ENCODE data around the gene RRP1B. TPM values are rescaled to one million over a fixed set of nuclear protein-coding genes. Genes with fewer than 3 reads are reported as not detected.
"Not testable (repeated sequence)": the region's sequence is repeated elsewhere in the genome, so short reads cannot be mapped to it uniquely, and the experiment has no call there.

The RRP1B gene
- total RNA-seq, 1 experiment from 2014 or later = 21.7 TPM

DNA sequence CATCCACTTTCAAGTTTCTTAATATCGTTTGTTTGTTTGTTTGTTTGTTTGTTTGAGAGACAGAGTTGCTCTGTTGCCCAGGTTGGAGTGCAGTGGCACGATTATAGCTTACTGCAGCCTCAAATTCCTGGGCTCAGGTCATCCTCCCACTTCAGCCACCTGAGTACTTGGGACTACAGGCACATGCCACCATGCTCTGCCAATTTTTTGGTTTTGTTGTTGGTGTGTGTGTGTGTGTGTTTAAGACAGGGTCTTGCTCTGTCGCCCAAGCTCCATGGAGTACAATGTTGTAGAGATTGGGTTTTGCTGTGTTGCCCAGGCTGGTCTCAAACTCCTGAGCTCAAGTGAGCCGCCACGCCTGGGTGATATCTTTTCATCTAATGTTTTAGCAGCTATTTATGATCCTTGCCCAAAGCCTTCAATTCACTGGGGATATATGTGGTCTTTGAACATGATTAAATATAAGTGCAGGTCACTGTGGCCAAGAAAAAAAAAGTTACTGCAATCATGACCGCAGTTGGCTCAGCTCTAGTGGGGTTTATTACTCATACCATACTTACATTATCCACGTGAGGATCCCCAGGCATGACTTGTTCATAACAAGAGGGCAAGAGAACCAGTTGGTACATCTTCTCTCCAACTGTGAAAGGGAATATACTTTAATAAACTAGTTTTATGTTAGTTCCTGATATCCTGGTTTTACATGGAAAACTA lies 8.0 kb downstream of the RRP1B start:
- peak; percentile 67 for DNase-seq (ENCODE audit: low spot score)

DNA sequence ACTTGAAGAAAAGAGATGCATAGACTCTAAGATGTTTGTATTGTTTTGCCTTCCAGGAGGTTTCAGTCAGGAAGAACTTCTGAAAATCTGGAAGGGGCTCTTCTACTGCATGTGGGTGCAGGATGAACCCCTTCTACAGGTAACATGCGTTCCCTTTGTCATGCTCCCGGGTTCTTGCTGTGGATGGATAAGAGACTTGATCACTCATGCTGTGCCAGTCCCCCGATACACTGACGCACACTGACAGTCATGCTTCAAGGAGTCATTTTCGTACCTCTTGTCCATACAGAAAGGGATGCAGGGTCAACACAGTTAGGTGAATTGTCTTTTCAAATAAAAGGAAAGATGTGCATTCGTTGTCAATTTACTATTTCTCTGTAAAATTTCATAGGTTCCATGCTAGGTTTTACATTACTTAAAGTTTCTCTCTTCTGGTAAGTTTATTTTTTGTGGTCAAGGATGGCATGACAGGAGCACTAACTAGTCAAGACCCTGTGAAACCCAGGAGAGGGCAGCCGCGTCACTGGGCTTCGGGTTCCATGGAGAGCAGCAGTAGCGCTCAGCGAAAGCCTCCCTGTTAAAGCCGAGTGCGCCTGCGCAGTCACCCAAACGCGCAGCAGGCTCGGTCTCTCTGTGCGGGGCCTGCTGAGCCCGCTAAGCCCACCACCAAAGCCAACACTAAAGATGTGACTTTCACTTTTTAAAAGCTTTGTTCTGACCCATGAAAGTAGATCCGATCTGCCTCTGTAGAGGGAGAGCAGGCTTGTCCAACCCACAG lies 10.7 kb downstream of the RRP1B start:
- DNase-seq (ENCODE audit: low spot score) = no peak

DNA sequence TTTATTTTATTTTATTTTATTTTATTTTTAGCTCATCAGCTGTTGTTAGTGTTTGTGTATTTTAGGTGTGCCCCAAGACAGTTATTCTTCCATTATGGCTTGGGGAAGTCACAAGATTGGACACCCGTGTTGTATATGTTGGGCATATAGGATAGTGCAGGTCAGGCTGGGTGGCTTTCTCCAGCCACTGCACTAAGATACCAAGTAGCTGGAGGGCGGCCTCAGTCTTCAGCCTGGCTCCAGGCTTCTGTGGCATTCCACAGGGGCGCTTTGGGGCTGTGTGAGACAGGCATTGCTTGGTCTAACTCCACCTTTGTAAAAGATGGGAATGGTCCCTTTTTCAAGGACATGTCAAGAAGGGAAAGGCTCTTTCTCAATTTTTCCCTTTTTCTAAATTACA lies 16.5 kb downstream of the RRP1B start:
- DNase-seq (ENCODE audit: low spot score) = no peak

DNA sequence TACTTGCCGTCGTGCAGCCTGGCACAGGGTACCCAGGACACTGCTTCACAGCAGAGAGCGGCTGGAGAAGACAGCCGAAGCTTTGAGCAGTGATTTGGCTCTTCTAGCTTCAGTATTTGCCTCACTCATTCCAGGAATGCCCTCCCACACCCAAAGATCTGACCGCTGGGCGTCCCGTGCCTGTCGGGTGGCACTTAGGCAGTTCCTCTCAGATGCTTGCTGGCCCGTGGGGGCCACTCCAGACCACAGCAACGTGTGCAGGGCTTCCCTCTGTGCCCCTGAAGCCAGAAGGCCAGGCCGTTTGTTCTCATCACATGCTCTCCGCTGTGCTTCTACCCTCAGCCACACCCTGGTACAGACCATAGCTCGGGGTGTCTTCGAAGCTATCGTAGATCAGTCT lies 17.0 kb downstream of the RRP1B start:
- no peak for DNase-seq (ENCODE audit: low spot score)

DNA sequence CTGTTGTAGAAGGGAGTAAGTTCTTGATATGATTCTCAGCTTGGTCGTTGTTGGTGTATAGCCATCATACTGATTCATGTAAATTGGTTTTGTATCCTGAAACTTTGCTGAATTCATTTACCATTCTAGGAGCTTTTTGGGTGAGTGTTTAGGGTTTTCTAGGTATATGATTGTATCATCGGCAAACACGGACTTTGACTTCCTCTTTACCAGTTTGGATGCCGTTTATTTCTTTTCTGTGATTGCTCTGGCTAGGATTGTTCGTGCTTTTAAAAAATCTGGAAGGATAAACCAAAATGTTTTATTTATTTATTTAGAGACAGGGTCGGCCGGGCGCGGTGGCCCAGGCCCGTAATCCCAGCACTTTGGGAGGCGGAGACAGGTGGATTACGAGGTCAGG lies 20.6 kb downstream of the RRP1B start:
- DNase-seq (ENCODE audit: low spot score) = no peak

DNA sequence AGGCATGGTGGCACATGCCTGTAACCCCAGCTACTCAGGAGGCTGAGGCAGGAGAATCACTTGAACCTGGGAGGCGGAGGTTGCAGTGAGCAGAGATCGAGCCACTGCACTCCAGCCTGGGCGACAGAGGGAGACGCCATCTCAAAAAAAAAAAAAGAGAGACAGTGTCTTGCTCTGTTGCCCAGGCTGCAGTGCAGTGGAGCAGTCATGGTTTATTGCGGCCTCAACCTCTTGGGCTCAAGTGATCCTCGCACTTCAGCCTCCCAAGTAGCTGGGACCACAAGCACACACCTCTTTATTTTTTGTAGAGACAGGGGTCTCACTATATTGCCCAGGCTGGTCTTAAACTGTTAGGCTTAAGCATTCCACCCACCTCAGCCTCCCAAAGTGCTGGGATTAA lies 21.1 kb downstream of the RRP1B start:
- DNase-seq (ENCODE audit: low spot score) = not testable (repeated sequence)

DNA sequence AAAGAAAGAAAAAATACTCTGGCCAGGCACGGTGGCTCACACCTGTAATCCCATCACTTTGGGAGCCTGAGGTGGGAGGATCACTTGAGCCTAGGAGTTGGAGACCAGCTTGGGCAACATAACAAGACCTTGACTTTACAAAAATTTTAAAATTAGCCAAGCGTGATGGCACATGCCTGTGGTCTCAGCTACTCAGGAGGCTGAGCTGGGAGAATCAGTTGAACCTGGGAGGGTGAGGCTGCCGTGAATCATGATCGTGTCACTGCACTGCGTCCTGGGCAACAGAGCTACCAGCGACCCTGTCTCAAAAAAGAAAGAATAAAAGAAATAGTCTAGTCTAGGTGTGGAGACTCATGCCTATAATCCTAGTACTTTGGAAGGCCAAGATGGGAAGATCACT lies 22.3 kb downstream of the RRP1B start:
- DNase-seq (ENCODE audit: low spot score) = no peak

DNA sequence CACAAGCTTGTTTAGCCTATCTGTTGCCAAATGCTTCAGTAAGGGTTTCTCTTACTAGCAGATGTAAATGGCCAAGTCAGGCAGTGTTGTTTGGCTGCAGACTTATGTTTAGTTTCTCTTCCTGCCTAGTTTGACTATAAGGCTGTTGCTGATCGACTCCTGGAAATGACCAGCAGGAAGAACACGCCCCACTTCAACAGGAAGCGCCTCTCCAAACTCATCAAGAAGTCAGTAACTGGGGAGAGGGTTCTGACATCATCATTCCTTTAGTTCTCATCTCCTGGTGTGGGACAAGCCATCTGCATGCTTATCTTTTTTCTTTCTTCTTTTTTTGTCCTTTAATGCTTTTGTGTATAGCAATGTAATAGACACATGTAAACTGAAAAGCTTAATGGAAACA lies 25.1 kb downstream of the RRP1B start:
- DNase-seq (ENCODE audit: low spot score) = no peak

DNA sequence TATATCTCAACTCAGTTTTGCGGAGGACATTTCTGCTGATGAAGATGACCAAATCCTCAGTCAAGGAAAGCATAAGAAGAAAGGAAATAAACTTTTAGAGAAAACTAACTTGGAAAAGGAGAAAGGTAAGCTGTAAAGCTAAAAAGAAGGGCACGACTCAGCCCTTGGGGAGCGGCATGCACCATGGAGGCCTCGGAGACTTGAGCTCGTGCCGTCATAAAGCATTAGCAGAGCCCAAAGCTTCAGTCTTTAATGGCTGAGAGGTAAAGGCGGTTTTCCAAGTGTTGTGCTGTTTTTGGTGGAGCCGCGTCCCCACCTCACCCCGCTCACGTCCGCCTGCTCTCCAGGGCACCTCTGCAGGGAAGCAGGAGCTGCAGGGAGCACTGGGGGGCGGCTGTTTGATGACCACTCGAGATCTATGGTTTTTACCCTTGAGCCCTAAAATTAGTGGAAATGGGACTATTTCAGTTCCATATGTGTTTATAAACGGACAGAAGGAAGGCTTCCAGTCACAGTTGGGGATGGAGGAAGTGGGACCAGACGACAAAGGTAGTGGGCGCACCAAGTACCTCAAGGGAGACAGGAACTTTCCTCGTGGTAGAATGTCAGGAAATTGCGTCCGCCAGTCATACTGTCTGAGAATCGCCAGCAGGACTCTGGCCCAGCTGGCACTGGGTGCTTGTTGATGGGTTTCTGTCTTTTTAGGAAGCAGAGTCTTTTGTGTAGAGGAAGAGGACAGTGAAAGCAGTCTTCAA lies 27.6 kb downstream of the RRP1B start:
- no peak for DNase-seq (ENCODE audit: low spot score)

DNA sequence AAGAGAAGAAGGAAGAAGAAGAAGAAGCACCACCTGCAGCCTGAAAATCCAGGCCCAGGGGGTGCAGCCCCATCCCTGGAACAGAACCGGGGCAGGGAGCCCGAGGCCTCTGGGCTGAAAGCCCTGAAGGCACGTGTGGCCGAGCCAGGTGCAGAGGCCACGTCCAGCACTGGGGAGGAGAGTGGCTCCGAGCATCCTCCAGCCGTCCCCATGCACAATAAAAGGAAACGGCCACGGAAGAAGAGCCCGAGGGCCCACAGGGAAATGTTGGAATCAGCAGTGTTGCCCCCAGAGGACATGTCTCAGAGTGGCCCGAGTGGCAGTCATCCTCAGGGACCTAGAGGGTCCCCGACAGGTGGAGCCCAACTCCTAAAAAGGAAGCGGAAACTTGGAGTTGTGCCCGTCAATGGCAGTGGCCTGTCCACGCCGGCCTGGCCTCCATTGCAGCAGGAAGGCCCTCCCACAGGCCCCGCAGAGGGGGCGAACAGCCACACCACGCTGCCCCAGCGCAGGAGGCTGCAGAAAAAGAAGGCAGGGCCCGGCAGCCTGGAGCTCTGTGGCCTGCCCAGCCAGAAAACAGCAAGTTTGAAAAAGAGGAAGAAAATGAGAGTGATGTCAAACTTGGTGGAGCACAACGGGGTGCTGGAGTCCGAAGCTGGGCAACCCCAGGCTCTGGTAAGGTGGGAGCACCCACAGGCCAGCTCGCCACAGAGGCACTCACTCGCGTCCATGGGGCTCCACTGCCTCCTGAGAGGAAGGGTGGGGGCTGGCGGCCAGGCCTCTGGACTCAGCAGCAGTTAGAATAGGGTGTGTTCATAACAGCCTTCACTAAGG lies 28.4 kb downstream of the RRP1B start:
- DNase-seq (ENCODE audit: low spot score) = no peak

DNA sequence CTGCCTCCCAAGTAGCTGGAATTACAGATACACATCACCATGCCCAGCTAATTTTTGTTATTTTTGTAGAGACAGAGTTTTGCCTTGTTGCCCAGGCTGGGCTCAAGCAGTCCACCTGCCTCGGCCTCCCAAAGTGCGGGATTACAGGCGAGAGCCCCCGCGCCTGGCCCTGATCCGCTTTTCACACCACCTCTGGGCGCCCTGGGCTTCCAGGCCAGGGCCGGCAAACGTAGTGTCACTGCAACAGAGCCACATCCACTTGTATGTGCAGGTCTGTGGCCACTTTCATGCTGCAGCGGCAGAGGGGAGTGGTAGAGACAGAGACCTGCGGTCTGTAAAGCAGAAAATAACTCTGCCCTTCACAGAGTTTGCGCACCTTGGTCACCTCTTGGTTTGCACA lies 29.5 kb downstream of the RRP1B start:
- DNase-seq (ENCODE audit: low spot score) = no peak

DNA sequence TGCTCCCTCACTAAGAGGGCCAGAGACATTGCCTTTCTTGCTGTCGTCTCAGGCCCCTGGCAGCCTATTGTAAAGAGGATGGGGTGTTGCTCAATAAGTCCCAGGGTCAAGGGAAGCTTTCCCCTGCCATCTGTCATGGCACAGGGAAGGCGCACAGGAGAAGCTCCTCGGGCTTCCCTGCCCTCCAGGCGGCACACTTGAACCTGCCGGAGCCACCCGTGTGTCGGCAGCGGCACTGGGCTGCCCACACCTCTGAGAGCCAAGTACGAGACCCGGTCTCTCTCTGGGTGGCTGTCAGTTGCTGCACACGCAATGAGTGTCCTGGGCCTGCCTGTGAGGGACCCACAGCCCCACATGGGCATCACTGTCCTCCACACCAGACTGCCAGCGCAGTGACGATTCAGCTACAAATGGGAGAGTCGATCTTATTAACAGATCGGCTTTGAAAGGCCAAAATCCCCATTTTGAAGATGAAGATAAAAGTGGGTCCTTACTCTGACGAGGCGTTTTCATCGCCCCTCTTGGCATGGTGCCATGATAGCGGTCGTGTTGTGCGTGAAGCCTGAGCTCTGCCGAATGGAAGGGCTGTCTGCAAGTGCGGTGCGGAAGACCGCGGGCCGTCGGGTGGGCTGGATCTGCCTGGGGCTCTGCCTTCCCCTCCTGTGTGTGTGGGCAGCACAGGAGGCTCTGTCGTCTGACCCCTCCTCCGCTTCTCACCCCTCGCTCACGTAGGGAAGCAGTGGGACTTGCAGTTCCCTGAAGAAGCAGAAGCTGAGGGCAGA lies 30.4 kb downstream of the RRP1B start:
- no peak for DNase-seq (ENCODE audit: low spot score)

DNA sequence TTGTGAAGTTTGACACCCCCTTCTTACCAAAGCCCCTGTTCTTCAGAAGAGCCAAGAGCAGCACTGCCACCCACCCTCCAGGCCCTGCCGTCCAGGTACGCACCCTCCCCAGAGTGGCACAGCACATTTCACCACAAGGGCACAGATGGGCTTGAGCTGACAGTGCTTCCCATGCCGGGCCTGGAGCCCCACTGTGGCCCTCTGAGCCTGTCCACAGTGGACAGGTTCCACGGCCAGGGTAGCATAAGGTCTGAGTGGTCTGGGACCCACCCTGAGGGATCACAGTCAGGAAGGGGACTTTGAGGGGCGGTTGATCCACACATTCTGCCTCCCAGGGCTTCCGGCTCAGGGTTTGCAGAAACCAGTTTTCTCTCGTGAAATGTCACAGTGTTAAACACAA lies 31.0 kb downstream of the RRP1B start:
- no peak for DNase-seq (ENCODE audit: low spot score)

DNA sequence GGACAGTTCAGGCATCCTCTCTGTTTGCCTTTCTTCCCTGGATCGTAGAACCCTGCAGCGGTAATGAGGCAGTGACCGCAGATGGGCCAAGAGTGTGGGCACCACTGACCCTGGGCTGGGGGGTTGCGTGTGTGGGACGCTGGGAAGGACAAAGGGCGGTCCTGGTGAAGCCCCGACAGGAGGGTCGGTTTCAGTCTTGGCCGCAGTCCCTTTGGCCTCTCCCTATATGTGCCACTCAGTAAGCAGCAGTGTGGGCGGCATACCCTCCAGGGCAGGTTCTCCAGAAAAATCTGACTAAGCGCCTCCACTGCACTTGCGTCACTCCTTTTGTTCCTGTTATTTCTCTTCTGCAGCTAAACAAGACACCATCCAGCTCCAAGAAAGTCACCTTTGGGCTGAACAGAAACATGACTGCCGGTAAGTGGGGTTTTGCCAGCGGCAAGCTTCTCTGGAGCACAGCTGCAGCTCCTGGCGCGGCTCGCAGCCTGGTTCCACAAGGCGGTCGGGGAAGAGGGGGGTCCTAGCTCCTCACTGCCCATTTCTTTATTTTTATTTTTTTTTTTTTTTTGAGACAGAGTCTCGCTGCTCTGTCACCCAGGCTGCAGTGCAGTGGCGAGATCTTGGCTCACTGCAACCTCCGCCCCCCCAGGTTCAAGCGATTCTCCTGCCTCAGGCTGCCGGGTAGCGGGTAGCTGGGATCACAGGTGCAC lies 31.9 kb downstream of the RRP1B start:
- no peak for DNase-seq (ENCODE audit: low spot score)

DNA sequence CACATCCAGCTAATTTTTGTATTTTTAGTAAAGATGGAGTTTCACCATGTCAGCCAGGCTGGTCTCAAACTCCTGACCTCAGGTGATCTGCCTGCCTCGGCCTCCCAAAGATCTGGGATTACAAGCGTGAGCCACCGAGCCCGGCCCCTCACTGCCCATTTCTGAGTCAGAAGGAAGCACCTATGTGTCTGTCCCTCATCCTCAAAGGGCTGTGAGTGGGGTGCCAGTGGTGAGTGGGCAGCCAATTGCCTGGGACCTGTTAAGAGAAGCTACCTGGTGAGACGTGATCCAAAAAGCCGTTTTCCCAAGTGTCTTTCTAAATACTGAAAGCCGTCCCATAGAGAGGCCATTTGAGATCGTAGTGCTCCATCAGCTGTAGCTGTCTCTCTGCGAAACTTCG lies 32.4 kb downstream of the RRP1B start:
- DNase-seq (ENCODE audit: low spot score) = no peak

DNA sequence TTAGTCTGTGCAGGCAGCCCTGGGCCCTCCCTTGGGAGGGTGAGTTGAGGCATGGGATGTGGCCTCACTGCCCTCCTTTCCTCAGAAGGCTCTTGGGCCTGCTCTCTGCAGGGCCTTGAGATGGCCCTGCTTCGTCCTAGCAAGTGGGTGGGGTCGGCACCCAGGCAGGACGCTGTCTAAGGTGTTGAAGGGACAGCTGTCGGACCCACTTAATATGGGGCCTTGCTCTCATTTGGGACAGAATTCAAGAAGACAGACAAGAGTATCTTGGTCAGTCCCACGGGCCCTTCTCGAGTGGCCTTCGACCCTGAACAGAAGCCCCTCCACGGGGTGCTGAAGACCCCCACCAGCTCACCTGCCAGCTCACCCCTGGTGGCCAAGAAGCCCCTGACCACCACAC lies 33.6 kb downstream of the RRP1B start:
- no peak for DNase-seq (ENCODE audit: low spot score)

DNA sequence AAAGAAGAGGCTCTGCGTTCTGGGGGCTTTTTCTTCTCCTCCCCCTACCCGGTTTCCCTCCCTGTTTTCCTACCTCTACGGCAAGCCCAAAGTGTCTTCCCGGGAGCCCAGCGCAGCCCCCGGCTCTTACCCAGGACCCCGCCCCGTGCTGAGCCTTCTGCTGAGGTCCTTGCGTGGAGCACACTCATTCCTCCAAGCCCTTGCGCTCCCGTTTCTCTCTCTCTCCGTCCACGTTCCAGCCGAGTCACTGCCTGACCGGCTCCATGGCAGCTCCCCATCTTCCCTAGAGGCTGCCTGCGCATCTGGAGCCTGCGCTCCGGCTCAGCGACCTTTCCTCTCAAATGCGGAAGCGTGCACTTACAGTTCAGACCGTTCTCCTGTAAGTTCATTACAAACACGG lies 34.6 kb downstream of the RRP1B start:
- DNase-seq (ENCODE audit: low spot score) = no peak

DNA sequence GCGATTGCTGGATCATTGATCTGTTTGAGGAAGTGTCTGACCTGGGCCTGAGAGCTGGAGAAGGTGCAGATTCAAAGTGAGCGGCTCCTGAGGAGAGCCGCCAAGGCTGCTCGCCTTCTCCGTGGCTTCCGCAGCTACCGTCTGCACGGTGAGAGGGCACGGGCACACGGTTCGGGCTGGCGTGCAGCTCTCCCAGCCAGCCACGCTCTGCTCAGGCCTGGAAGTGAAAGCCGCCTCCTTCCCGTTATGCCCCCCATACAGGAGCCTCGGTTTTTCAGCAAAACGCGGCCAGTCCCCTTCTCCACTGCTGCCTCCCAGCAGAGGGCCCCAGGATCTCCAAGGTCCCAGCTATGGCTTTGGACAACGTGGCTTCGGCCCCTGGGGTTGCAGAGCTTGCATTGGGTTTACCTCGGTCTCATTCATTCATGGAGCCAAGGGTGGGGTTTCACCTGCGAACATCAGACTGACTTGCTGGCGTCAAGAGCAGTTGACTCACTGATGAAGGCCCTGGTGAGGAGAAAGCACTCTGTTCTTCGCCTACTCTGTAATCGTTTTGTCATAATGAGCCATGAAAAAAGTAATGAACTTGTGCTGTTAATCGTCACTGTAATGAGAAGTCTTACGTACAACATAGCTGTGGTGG lies 35.2 kb downstream of the RRP1B start:
- DNase-seq (ENCODE audit: low spot score) = no peak

DNA sequence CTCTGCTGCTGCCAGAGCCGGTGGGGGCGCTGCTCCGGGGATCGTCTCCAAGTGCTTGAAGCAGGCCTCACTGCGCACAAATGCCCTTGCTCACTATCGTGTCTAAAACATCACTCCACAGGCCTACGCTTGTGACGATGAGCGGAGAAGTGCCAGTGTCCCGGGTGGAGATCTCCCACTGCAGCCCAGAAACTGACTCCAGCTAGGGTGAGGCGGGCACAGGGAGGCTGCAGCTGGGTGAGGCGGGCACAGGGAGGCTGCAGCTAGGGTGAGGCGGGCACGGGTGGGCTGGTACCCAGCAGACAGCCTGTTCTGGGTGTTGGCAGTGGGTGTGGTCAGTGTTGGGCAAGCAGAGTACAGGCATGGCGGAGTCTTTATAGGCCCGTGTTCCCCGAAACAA lies 36.9 kb downstream of the RRP1B start:
- DNase-seq (ENCODE audit: low spot score) = no peak

Measured in H4 (cell line).